ENCODE data around the gene BAIAP2L1.

DNA sequence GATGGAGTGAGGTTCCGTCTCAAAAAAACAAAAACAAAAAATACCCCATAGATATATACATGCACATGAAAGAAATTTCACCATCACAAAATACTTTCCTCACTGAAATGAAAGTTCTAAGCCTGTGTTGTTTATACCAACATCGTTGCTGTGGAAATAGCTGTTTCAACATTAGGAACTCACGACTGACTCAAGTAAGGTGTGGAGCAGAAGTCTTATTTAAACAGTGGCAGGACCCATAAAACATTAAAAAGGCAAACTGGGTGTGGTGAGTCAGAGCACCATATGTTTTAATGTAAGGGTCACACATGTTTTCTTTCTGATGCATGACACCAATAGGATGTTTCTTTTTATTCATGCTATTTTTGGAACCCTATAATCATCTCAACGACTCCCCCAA is 48.3 kb downstream of the BAIAP2L1 start:
- TF ChIP-seq POLR2A (IDR thresholded peaks at IDR 0.05) = no peak
- TF ChIP-seq, protein P1, sequence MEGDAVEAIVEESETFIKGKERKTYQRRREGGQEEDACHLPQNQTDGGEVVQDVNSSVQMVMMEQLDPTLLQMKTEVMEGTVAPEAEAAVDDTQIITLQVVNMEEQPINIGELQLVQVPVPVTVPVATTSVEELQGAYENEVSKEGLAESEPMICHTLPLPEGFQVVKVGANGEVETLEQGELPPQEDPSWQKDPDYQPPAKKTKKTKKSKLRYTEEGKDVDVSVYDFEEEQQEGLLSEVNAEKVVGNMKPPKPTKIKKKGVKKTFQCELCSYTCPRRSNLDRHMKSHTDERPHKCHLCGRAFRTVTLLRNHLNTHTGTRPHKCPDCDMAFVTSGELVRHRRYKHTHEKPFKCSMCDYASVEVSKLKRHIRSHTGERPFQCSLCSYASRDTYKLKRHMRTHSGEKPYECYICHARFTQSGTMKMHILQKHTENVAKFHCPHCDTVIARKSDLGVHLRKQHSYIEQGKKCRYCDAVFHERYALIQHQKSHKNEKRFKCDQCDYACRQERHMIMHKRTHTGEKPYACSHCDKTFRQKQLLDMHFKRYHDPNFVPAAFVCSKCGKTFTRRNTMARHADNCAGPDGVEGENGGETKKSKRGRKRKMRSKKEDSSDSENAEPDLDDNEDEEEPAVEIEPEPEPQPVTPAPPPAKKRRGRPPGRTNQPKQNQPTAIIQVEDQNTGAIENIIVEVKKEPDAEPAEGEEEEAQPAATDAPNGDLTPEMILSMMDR (IDR thresholded peaks at IDR 0.05) = no peak

All from adrenal gland (tissue), 5 donors.